Fibroblast of skin of left biceps (primary cell): Measurements from ENCODE around the gene CCDC194.

Experiments
- DNase-seq, 2 experiments: peaks; one replicate each; pipeline ENCODE4 v3.0.0-alpha.2; 2013; ENCODE audit warnings: low read depth in 2 of 2

Gene CCDC194, protein sequence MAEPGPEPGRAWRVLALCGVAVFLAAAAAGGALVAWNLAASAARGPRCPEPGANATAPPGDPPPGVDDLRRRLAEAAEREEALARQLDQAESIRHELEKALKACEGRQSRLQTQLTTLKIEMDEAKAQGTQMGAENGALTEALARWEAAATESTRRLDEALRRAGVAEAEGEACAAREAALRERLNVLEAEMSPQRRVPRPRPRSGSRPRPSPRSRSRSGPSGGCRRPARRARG

DNA sequence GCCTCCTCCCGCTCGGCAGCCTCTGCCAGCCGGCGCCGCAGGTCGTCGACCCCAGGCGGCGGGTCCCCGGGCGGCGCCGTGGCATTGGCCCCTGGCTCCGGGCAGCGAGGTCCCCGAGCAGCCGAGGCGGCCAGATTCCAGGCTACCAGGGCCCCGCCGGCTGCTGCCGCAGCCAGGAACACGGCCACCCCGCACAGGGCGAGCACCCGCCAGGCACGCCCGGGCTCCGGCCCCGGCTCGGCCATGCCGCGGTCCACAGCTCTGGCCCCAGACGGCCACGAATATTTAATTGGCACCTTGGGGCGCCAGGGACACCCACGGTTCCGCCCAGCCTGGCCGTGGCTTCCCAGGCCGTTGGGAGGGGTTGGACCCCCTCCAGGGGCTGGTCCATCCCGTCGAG lies at the start of gene CCDC194:
Gene CCDC194 (minus strand): TSS at position 283 of the 400 bp plus-strand sequence. CDS start 38 bp downstream, at position 245.
- no peak for DNase-seq

DNA sequence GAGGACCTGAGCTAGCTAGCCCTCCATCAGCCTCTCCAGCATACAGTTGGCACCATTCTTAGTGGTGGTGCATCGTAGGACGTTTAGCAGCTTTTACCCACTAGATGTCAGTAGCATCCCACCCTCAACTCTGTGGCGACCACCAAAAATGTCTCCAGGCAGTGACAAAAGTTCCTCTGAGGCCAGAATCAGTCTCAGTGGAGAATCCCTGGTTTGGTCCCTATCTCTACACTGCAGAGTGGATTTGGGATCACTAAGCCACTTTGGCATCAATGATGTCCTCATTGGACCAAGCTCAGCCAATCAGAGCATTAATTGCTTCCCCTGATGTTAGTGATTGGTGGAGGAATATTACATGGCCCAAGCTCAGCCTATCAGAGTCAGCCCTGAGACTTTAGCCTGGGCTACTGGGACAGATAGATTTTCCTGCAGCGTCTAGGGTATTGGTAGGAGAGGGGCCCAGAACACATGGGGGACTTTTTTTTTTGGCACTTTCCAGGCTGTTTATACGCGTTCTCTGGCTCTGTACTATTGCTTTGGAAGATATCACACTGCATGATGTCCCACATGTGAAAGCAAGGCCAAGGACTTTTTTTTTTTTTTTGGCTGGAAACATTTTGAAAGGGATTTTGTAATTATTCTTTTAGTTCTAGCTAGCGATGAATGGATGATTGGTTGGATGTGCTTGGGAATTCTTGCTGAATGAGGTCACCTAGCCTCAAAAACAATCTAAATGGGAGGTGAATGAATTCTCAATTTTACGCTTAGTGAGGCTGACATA lies 47.4 kb upstream of the CCDC194 start:
- no peak for DNase-seq

DNA sequence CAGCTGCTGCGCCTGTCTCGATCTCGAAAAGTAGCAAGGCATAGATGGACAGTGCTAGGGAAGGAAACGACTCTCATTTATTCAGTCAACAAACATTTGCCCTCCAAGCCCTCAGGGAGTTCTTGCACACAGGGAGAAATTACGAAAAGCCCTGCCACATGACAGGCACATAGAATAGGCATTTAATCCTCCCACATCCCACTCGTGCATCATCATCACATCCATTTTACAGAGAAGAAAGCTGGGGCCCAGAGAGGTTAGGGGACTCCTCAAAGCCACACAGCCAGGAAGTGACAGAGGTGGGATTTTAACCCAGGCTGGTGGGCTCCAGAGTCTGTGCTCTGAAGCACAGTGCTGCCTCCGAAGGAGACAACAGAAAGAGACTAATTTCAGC lies 42.9 kb upstream of the CCDC194 start:
- no peak for DNase-seq

DNA sequence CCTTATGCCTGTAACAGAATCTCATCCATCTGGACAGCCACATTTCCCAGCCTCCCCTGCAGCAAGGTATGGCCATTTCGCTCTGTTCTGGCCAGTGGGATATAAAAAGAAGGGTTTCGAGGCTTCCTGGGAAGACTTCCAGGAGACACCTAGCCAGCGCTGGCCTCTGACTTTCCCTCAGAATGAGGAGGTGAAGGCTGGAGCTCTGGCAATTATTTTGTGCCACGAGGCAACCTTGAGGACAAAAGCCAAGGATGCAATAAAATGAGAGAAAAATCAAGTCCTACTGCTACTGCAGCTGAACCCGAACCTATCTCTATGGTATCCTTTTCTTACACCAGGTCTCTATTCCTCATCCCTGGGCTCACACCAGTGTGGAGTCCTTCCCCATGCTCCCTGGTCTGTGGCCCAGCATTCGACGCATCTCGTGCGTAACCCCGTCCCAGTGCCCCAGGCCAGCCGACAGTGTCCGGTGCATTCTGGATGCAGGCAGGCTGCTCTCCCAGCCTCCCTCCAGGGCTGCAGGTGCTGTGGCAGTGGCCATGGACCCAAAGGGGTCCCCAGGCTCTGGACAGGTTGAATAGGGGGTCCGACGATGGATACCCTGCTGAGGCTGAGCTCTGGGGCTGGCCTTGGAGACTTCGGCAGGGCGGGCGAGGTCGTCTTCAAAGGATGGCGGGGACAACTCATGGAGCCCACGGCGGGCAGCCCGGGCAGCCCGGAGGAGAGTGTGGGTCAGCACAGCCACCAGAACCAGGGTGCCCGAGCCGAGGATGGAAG lies 42.3 kb upstream of the CCDC194 start:
- no peak for DNase-seq

DNA sequence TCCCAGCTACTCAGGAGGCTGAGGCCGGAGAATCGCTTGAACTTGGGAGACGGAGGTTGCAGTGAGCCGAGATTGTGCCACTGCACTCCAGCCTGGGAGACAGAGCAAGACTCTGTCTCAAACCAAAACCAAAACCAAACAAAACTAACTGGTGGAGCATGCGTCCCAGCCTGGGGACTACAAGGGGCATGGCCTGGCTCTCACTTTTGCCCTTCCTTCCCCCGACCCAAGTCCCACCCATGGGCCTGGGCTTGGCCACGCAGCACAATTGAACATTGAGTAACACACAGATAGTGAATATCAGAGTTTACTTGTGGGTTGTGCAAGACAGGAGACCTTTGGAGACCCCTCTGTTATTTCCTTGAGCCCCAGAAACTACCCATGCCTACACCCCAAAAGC lies 41.2 kb upstream of the CCDC194 start:
- DNase-seq = no peak

DNA sequence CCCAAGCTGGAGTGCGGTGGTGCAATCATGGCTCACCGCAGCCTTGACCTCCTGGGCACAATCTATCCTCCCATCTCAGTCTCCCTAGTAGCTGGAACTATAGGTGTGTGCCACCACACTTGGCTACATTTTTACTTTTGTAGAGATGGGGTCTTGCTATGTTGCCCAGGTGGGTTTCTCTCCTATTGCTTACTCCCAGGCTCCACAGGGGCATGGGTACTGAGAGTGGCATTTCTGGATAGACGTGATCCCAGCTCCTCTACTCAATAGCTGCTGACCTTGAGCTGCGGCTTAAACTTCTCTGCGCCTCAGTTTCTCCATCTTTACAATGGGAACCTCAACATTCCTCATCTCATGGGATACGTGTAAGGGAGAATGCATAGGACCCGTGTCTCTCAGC lies 37.4 kb upstream of the CCDC194 start:
- DNase-seq = no peak

DNA sequence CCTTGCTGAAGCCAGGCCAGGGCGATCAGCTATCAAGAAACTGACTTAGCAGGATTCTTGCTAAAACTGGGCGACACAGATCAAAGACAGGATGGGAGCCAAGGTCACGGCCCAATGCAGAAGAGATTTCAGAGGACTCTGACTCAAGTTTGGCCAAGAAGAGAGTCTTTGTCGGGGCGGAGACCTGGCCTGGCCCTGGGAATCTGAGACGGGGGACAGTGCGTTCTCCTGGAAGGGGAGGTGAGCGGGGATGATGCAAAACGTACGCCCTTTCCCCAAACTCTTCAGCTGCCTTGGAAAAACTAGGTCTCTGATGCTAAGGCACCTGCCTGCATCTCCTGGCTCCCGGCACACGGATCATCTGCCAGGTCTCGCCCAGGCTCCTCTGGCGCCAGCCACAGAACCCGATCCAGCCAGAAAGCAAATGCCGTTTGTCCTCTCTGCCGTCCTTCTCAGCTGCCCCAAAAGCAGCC lies 35.7 kb upstream of the CCDC194 start:
- no peak for DNase-seq

DNA sequence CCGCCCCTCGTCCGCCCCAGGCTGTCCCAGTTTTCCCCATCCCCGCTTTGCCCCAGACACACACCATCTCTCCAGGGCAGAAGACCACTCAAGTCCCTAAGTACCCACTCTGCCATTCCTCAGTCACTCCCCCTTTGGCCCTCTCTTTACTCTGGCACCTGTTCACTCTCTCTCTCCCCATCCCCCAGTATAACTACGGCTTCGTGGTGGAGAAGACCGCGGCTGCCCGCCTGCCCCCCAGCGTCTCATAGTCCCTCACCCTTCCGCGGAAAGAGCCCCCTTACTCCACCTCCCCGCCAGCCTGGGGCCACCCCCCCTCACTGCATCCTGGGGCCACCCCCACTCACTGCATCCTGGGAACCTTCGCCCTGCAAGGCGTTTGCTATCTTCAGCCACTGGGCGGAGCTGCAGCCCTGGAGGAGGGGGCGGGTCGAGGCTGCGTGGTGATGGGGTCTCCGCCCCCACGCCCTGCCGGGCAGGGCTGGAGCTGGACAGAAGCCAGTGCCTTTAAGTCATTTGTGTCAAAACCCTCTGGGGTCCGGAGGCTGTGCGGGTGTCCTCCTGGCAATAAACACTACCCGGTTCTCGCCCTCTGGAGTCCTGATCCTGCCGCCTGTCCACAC lies 30.9 kb upstream of the CCDC194 start:
- DNase-seq = no peak

DNA sequence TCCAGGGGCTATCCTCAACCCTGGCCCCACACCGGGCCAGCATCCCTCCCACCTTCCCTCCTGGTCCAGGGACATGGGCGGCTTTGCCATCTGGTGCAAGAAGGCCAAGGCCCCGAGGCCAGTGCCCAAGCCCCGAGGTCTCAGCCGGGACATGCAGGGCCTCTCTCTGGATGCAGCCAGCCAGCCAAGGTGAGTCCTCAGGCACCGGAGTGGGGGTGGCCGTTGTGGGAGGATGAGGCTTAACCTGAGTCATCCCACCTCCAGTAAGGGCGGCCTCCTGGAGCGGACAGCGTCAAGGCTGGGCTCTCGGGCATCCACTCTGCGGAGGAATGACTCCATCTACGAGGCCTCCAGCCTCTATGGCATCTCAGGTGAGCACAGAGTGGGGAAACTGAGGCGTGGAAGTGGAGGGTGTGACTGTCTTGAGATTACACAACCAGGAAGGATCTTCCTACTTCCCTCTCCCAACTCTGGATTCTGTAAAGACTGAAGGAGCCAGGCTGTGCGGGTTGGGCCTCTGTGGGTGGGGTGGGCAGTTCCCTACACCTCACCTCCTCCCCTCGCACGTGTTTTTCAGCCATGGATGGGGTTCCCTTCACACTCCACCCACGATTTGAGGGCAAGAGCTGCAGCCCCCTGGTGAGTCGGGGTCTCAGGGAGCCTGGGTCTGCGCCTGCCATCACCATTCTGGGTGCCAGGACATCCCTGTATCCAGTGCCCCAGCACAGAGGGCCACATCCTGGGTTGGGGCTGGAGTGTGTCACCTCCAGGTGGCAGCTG lies 29.6 kb upstream of the CCDC194 start:
- DNase-seq = no peak

DNA sequence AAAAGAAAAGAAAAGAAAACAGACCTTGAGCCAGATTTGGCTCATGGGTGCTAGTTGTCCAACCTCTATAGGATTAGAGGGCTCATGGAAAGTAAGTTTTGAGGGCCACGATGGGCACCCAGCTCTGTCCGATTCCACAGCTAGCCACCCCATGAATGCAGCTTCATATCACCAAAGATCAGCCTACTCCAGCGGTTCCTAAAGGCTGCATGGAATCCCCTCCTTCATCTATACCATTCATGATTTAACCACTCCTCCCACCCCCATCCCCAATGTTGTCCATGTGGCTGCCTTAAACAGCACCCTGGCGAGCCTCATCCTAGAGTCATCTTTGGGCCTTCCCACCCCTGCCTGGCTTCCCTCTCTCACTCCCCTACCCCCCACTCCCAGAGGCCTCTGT lies 27.9 kb upstream of the CCDC194 start:
- DNase-seq = no peak

DNA sequence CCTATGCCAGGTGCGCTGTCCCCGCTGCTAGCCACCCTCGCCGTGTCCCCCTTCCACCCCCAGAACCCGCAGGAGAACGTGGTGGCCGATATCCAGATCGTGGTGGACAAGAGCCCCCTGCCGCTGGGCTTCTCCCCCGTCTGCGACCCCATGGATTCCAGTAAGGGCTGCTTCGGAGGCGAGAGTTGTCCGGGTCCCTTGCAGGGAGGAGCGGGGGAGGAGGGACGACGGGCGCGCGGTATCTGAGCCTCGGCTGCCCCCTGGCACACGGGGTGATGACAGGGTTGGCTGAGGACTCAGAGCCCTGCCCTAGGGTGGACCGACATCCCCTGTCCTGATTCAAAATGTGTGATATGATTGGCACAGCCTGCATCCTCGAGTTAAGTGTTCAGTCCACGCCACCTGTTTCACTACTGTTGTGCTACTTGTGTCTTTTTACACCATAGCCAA lies 26.5 kb upstream of the CCDC194 start:
- no peak for DNase-seq

DNA sequence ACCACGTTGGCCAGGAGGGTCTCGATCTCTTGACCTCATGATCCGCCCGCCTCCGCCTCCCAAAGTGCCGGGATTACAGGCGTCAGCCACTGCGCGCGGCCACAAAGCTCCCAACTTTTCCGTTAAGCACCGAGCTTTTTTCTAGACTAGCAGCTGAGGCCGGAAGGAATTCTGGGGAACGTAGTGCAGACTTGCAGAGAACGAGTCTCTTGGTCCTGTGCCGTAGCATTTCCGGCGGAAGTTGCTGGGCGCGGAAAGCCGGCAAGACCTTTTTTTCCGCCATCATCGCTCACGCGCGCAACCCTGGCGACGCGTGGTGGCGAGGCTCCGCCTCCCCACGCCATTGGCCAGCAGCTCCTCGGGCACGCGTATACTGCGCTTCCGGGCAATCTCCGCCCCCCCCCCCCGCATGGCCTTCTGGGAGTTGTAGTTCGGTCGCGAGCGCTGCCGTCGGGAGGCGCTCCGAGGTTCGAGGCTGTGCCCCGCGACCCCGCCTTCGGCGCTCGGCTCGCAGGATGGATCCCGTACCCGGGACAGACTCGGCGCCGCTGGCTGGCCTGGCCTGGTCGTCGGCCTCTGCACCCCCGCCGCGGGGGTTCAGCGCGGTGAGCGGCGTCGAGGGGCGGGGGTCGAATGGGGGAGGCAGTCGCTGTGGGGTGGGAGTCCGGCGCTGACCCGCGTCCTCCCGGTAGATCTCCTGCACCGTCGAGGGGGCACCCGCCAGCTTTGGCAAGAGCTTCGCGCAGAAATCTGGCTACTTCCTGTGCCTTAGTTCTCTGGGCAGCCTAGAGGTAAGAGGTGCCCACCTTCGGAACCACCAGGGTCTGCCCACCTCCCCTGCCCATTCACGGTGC lies 25.9 kb upstream of the CCDC194 start, which contains the start of gene MVB12A:
Gene MVB12A (plus strand): TSS at position 427 of the 854 bp plus-strand sequence. CDS start 89 bp downstream, at position 516.
- peak; percentile 98 for DNase-seq

DNA sequence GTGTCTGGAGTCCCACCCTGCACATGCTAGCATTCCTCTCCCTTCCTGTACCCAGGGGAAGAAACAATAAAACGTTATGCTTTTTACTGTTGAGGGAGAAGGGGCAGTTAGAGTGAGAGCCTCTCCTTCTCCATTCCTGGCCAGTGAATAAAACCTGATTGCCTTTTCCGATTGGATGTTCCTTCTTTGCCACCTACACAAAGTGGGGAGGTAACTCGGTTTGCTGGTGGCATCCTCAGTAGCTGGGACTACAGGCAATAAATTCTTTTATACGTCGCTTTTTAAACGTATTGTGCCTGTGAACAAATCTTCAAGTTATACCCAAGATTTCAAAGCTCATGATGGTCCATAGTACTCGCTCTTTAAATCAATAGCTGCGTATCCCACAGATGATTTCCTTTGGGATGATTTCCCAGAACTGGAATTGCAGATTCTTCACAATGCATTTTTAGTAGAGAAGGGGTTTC lies 25.2 kb upstream of the CCDC194 start:
- DNase-seq = no peak

DNA sequence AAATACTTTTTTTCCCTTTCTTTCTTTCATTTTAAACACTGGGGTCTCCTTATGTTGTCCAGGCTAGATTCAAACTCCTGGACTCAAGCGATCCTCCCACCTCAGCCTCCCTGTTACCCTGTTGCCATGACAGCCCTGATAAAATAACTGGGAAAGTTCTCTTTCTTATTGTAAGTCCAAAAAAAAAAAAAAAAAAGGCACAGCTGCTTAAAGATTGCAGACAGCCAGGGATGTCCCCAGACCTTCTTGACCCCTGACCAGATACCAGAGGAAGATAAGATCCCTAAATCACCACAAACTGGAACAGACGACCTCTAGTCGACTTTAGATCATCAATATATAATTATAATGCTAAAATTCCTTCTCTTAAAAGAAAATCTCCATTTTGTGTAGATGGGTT lies 24.7 kb upstream of the CCDC194 start:
- no peak for DNase-seq

DNA sequence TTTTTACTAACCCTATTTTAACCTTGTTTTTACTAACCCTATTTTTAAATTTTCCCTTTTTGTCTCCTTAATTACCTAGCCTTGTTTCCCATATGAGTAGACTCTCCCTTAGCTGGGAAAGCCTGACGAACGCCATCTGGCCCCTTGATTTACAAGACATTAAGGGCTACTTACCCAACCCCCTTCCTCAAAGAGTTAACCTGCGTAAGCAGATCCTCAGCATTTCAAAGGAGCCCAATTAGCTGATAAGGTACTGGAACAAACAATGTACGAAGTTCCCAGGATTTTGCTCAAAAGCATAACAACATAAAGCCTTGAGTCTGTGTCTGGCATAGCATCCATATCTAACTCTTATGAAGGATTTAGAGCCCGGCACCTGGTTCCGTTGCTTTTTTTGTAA lies 21.1 kb upstream of the CCDC194 start:
- DNase-seq = no peak

DNA sequence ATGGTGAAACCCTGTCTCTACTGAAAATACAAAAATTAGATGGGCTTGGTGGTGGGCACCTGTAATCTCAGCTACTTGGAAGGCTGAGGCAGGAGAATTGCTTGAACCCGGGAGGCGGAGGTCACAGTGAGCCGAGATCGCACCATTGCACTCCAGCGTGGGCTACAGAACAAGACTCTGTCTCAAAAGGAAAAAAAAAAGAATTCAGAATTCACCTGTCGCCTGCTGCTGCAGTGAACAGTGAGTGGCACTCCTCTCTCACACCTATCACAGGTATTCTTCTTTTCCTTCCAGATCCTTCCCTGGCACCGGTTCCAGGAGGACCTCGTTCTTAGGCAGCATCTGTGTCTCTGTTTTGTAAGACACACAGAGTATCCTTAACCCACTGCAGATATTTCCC lies 20.1 kb upstream of the CCDC194 start:
- no peak for DNase-seq

DNA sequence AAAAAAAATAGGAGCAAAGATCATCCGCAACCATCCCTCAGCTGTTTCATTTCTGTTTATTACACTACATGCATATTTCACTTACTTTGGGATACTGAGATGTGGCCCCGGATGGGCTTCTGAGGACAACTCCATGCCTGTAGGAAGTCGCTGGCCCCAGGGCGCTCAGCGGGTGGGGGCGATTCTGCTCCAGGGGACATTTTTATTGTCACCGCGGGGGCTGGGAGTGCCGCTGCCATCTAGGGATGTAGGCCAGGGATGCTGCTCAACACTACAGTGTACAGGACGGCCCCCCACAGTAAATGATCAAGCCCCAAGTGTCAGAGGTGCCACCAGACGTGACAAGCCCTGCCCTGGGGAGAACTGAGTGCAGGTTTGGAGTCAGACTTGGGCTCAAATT lies 17.8 kb upstream of the CCDC194 start:
- no peak for DNase-seq

DNA sequence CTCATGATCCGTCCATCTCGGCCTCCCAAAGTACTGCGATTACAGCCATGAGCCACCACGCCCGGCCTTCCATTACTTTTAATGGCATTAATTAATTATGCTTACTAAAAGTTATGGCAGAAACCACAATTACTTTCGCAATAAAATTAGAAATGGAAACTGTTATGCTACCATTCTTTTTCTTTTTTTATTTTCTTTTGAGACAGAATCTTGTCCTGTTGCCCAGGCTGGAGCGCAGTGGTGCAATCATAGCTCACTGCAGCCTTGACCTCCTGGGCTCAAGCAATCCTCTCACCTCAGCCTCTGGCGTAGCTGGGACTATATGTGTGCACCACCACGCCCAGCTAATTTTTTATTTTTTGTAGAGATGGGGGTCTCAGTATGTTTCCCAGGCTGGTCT lies 16.0 kb upstream of the CCDC194 start:
- no peak for DNase-seq

DNA sequence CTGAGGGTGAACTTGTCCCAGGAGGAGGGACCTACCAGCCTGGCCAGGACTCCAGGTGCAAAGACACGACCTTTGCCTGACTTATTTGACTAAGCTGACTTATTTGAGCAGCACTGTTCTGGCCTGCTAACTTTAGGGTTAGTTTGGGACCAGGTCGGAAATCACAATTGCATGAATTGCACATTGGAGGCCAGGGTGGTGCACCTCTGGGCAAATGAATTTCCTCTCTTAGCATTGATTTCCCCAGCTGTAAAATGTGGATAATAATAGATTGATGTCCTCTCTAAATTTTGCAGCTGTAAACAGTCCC lies 12.8 kb upstream of the CCDC194 start:
- DNase-seq = no peak
